Activated CD4-positive, alpha-beta T cell treated with anti-CD3 and anti-CD28 coated beads, Interleukin-2, amount 50 U/mL, for 4 hours (primary cell): Measurements from ENCODE around the gene YBX3.

Experiments used
- DNase-seq, 2 experiments: peaks; one replicate each; pipeline ENCODE4 v3.0.0-alpha.2; 2020

Gene YBX3

GRCh38 chr12:10668526-10668925 lies 54.6 kb downstream of the YBX3 start:
- DNase-seq = no peak

- no peak for DNase-seq
These were observed 55.5 kb downstream of the YBX3 start for GRCh38 chr12:10667581-10667980.

GRCh38 chr12:10664499-10664898 lies 58.6 kb downstream of the YBX3 start:
- DNase-seq = no peak

- no peak for DNase-seq
These were observed 59.3 kb downstream of the YBX3 start for GRCh38 chr12:10663869-10664268.

GRCh38 chr12:10661338-10661737 lies 61.8 kb downstream of the YBX3 start:
- DNase-seq = no peak

- no peak for DNase-seq
These were observed 69.1 kb downstream of the YBX3 start for GRCh38 chr12:10654003-10654402.

GRCh38 chr12:10652192-10652591 lies 70.9 kb downstream of the YBX3 start:
- no peak for DNase-seq
